HG03025 (cell line): ENCODE measurements around the gene PEX6.
A peak's percentile ranks its signal among the peaks of the same experiment; 100 is the strongest.
"Not testable (repeated sequence)": the region's sequence is repeated elsewhere in the genome, so short reads cannot be mapped to it uniquely, and the experiment has no call there.

Source experiments
- ATAC-seq: cut with Tn5 transposase; IDR thresholded peaks from one replicate; pipeline ENCODE4 v1.9.1; 2021; ENCODE audit warnings: mild to moderate bottlenecking, moderate library complexity; ENCODE audit not compliant: unreplicated experiment, low FRiP score

Gene PEX6

GRCh38 chr6:42998205-42998604 is 19.2 kb upstream of the PEX6 start:
- not testable (repeated sequence) for ATAC-seq

GRCh38 chr6:42996513-42996912 is 17.5 kb upstream of the PEX6 start:
- ATAC-seq, result no peak

GRCh38 chr6:42993445-42993844 is 14.5 kb upstream of the PEX6 start:
- no peak for ATAC-seq

GRCh38 chr6:42989923-42990322 is 10.9 kb upstream of the PEX6 start:
- no peak for ATAC-seq

- ATAC-seq, result no peak
These were observed 9.6 kb upstream of the PEX6 start for GRCh38 chr6:42988486-42989020.

- ATAC-seq, result no peak
These were observed 8.8 kb upstream of the PEX6 start for GRCh38 chr6:42987533-42988451.

GRCh38 chr6:42984924-42985475 is 6.0 kb upstream of the PEX6 start:
- ATAC-seq, result no peak

GRCh38 chr6:42984001-42984923 is 5.3 kb upstream of the PEX6 start, which contains the start of gene PPP2R5D:
Gene PPP2R5D, plus strand, starts transcription at chr6:42984570. Its CDS starts 108 bp downstream, at chr6:42984678.
- ATAC-seq, result peak; percentile 88

- no peak for ATAC-seq
These were observed 2.9 kb upstream of the PEX6 start for GRCh38 chr6:42981836-42982235.

GRCh38 chr6:42979523-42980177 is 669 bp upstream of the PEX6 start:
- ATAC-seq, result no peak

GRCh38 chr6:42978487-42978838 is 518 bp downstream of the PEX6 start:
- ATAC-seq, result peak; percentile 25

- no peak for ATAC-seq
These were observed 4.0 kb downstream of the PEX6 start for GRCh38 chr6:42974919-42975505.

GRCh38 chr6:42973926-42974325 is 5.1 kb downstream of the PEX6 start:
- ATAC-seq, result no peak

GRCh38 chr6:42971746-42972327 is 7.1 kb downstream of the PEX6 start:
- no peak for ATAC-seq

GRCh38 chr6:42970871-42971612 is 7.9 kb downstream of the PEX6 start:
- no peak for ATAC-seq

GRCh38 chr6:42969934-42970333 is 9.0 kb downstream of the PEX6 start:
- ATAC-seq, result no peak

- no peak for ATAC-seq
These were observed 9.6 kb downstream of the PEX6 start for GRCh38 chr6:42969431-42969830.

- ATAC-seq, result no peak
These were observed 10.2 kb downstream of the PEX6 start for GRCh38 chr6:42968783-42969182.
